HCT116 (cell line): ENCODE results near the gene MAN2B2. TPM values are rescaled to one million over a fixed set of nuclear protein-coding genes. Genes with fewer than 3 reads are reported as not detected.

Experiments
- ATAC-seq: fragments of 200-7000 bp; cut with Tn5 transposase; 2 replicates; pipeline ENCODE4 v1.9.1; 2020; ENCODE audit warnings: mild to moderate bottlenecking, moderate library complexity
- BruUV-seq: library from RNA; stranded (reverse); fragments of 400-500 nt; replicated peaks from 2 replicates; lab custom pipeline; 2021; lab: Mats Ljungman, UMichigan
- CTCF ChIA-PET: fragments of 300-600 bp; sonication (Branson Sonifier 250); formaldehyde crosslinking; loops from one replicate; lab custom pipeline; 2021; ENCODE audit warnings: antibody characterized with exemption; lab: Charles Lee
- POLR2A ChIA-PET: fragments of 300-600, 350-600 bp; sonication (Branson Sonifier 250); formaldehyde crosslinking; loops from one replicate; lab custom pipeline; 2021; ENCODE audit warnings: antibody characterized with exemption; lab: Charles Lee
- RAD21 ChIA-PET, 2 experiments: fragments of 300-600 bp; sonication (Branson Sonifier 250); formaldehyde crosslinking; loops; one replicate each; lab custom pipeline; 2023; ENCODE audit warnings: low total read pairs in 2 of 2; ENCODE audit not compliant: uncharacterized antibody in 2 of 2, unreplicated experiment in 2 of 2, low non-redundant PET in 1 of 2; lab: Charles Lee
- DNase-seq: peaks from one replicate; pipeline ENCODE4 v3.0.0-alpha.2; 2010; ENCODE audit warnings: low read depth, low spot score
- H2AFZ ChIP-seq: fragments of 200-600 bp; shearing (Covaris generic), sonication (generic); 2 replicates; pipeline ENCODE4 v1.6.1; 2017; ENCODE audit warnings: low read depth, mixed run types, mixed read lengths, antibody characterized with exemption, low read length; ENCODE audit not compliant: poor library complexity, severe bottlenecking
- H3K27ac ChIP-seq: 2 replicates; pipeline ENCODE4 v1.5.1; 2012; ENCODE audit warnings: low read depth, low read length
- H3K27me3 ChIP-seq: fragments of 200-600 bp; sonication (generic); 2 replicates; pipeline ENCODE4 v1.6.1; 2016; ENCODE audit warnings: mixed run types, low read length, mixed read lengths; ENCODE audit not compliant: insufficient read depth
- H3K36me3 ChIP-seq, 2 experiments: fragments of 200-500 bp in 1 of 2; fragments of 200-600 bp in 1 of 2; sonication (Bioruptor generic) in 1 of 2; sonication (generic) in 1 of 2; 2 replicates each; pipeline versions ENCODE4 v1.5.1 to v1.6.1; 2014 to 2016; ENCODE audit warnings: low read length in 2 of 2, inconsistent platforms in 1 of 2, mixed read lengths in 1 of 2, mixed run types in 1 of 2; ENCODE audit not compliant: insufficient read depth in 2 of 2, control insufficient read depth in 1 of 2
- H3K4me1 ChIP-seq, 2 experiments: fragments of 200-600 bp in 1 of 2; sonication (generic) in 1 of 2; 2 replicates each; pipeline versions ENCODE4 v1.5.1 to v1.6.1; 2012 to 2017; ENCODE audit warnings: low read length in 2 of 2, inconsistent platforms in 1 of 2, mild to moderate bottlenecking in 1 of 2, mixed read lengths in 1 of 2, mixed run types in 1 of 2, moderate library complexity in 1 of 2; ENCODE audit not compliant: insufficient read depth in 2 of 2, control insufficient read depth in 1 of 2
- H3K4me2 ChIP-seq: fragments of 200-600 bp; sonication (generic); 2 replicates; pipeline ENCODE4 v1.6.1; 2017; ENCODE audit warnings: mixed run types, low read length, mixed read lengths
- H3K4me3 ChIP-seq, 2 experiments: fragments of 200-600 bp in 1 of 2; sonication (generic) in 1 of 2; replicated peaks in 1 of 2; 2 replicates each; pipeline ENCODE4 v1.5.1; 2011 to 2016; ENCODE audit warnings: low read length in 2 of 2, control low read depth in 1 of 2, low read depth in 1 of 2, mild to moderate bottlenecking in 1 of 2, mixed read lengths in 1 of 2, mixed run types in 1 of 2
- H3K79me2 ChIP-seq: fragments of 200-600 bp; sonication (generic); 2 replicates; pipeline ENCODE4 v1.6.1; 2017; ENCODE audit warnings: mild to moderate bottlenecking, mixed run types, low read length, moderate library complexity, mixed read lengths; ENCODE audit not compliant: insufficient read depth
- H3K9ac ChIP-seq: fragments of 200-600 bp; sonication (generic); 2 replicates; pipeline ENCODE4 v1.6.1; 2016; ENCODE audit warnings: low read length, mixed read lengths
- H3K9me2 ChIP-seq: fragments of 200-600 bp; sonication (generic), shearing (Covaris generic); 2 replicates; pipeline ENCODE4 v1.6.1; 2017; ENCODE audit warnings: mixed run types, mild to moderate bottlenecking, moderate library complexity; ENCODE audit not compliant: insufficient read depth
- H3K9me3 ChIP-seq, 2 experiments: fragments of 200-500 bp in 1 of 2; fragments of 200-600 bp in 1 of 2; sonication (Bioruptor generic) in 1 of 2; sonication (generic) in 1 of 2; 2 replicates each; pipeline ENCODE4 v1.6.1; 2014 to 2017; ENCODE audit warnings: low read length in 2 of 2, mixed read lengths in 2 of 2, inconsistent platforms in 1 of 2, low read depth in 1 of 2, mild to moderate bottlenecking in 1 of 2, mixed run types in 1 of 2, moderate library complexity in 1 of 2; ENCODE audit not compliant: control insufficient read depth in 1 of 2, insufficient read depth in 1 of 2
- H4K20me1 ChIP-seq: fragments of 200-600 bp; sonication (generic), shearing (Covaris generic); 2 replicates; pipeline ENCODE4 v1.6.1; 2017; ENCODE audit warnings: mixed run types, mild to moderate bottlenecking, moderate library complexity; ENCODE audit not compliant: insufficient read depth
- CBX3 ChIP-seq: IDR thresholded peaks from 2 replicates; pipeline ENCODE4 v1.6.1; 2012; ENCODE audit warnings: low read depth
- CEBPB ChIP-seq: IDR thresholded peaks from 2 replicates; pipeline ENCODE4 v1.6.1; 2012; ENCODE audit warnings: low read depth
- JUND ChIP-seq: IDR thresholded peaks from 2 replicates; pipeline ENCODE4 v1.6.1; 2012
- POLR2A ChIP-seq: IDR thresholded peaks from 2 replicates; pipeline ENCODE4 v1.7.0; 2011; ENCODE audit warnings: borderline replicate concordance; ENCODE audit not compliant: insufficient read depth, insufficient read length; ENCODE audit errors: extremely low read depth
- ZNF274 ChIP-seq: fragments of 200-500 bp; sonication (Bioruptor generic); IDR thresholded peaks from 2 replicates; pipeline ENCODE4 v1.6.1; 2014; ENCODE audit warnings: mild to moderate bottlenecking, low read depth, low read length, inconsistent platforms
- intact Hi-C: fragments of 100-400 bp; cut with micrococcal nuclease; formaldehyde crosslinking; loops from 2 replicates; pipeline ENCODE4 v1.10.0; 2022
- total RNA-seq: library from RNA; stranded (reverse); gene quantifications from one replicate; pipeline ENCODE4 v1.2.1, GENCODE V29; 2021; ENCODE audit not compliant: unreplicated experiment
- TF ChIP-seq, protein P1 (sequence below): IDR thresholded peaks from 2 replicates; pipeline ENCODE4 v1.6.1; 2011; ENCODE audit warnings: mild to moderate bottlenecking, low read length, moderate library complexity; ENCODE audit not compliant: insufficient replicate concordance; ENCODE audit errors: extremely low read depth

Gene MAN2B2
- total RNA-seq, 1 experiment from 2014 or later = 18.0 TPM

DNA sequence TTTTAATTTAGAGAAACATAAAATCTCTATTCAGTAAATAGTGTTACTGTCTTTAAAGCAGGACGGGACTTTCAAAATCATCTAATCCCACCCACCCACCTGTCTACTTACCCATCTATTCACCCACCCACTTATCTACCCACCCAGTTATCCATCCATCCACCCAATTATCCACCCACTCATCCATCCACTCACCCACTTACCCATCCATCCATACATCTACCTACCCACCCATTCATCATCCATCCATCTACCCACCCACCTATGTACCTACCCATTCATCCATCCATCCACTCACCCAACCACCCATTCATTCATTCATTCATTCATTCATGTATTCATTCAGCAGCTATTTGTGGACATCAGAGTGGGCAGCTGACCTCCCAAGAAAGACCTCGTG lies 30.6 kb downstream of the MAN2B2 start:
- no TSS peak for BruUV-seq
- CTCF ChIA-PET = no interaction called here

DNA sequence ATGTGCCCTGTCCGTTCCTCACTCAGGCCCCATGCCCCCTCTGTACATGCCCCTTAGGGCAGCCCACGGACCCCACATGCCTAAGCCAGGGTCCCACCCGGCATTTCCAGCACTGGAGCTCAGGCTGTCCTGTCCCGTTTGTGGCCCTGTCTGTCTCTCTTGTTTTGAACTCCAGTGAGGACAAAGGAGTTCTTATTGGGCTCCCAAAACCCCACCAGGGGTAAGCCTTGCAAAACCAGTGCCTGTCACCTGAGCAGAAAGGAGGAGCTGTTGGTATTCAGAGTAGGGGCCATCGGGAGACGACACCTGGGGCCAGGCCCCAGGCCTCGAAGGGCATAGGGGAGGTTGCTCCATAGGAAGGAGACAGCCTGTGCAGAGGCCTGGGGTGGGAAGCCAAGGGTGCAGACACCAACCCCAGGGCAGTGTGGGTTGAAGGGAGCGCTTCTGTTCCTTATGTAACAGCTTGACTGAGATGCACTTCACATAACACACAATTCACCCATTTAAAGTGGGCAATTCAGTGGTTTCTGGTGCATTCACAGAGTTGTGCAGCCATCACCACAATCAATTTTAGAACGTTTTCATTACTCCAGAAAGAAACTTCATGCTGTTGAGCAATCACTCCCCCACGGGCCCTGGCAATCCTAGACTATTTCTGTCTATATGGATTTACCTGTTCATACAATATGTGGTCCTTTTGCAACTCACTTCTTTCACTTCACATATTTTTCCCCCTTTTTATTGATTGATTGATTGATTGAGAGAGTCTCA lies 31.7 kb downstream of the MAN2B2 start:
- TF ChIP-seq, protein P1, sequence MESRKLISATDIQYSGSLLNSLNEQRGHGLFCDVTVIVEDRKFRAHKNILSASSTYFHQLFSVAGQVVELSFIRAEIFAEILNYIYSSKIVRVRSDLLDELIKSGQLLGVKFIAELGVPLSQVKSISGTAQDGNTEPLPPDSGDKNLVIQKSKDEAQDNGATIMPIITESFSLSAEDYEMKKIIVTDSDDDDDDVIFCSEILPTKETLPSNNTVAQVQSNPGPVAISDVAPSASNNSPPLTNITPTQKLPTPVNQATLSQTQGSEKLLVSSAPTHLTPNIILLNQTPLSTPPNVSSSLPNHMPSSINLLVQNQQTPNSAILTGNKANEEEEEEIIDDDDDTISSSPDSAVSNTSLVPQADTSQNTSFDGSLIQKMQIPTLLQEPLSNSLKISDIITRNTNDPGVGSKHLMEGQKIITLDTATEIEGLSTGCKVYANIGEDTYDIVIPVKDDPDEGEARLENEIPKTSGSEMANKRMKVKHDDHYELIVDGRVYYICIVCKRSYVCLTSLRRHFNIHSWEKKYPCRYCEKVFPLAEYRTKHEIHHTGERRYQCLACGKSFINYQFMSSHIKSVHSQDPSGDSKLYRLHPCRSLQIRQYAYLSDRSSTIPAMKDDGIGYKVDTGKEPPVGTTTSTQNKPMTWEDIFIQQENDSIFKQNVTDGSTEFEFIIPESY = no peak
- no peak overlapping the region for H3K27ac ChIP-seq

More for the DNA sequence above, 30.6 kb downstream of the MAN2B2 start:
- no peak for ATAC-seq
- no peaks in the 10 kb centered on the region for H3K9me2 ChIP-seq
- intact Hi-C loops = no loop called here
- H3K9me3 ChIP-seq = peaks cover 4% of the 10 kb centered on the region in 2 experiments; a peak in 2 of 4 replicates
- ChIA-PET POLR2A (no interaction called here), RAD21 (no interaction called here)
- H3K4me3 ChIP-seq = no peak overlapping the region
- peaks cover 0 to 7% of the 10 kb centered on the region in 2 experiments; a peak in 3 of 4 replicates for H3K36me3 ChIP-seq
- H3K27me3 ChIP-seq = no peaks in the 10 kb centered on the region
- no peak overlapping the region for H3K4me2 ChIP-seq
- TF ChIP-seq, protein P1 = no peak
- TF ChIP-seq JUND (no peak), CEBPB (no peak), POLR2A (no peak), ZNF274 (no peak), CBX3 (no peak)
- no peak overlapping the region for H2AFZ ChIP-seq
- no peaks in the 10 kb centered on the region for H3K4me1 ChIP-seq
- H3K27ac ChIP-seq = no peak overlapping the region
- H4K20me1 ChIP-seq = no peaks in the 10 kb centered on the region
- DNase-seq = no peak
- no peak overlapping the region for H3K9ac ChIP-seq
- H3K79me2 ChIP-seq = no peaks in the 10 kb centered on the region

More for the DNA sequence above, 31.7 kb downstream of the MAN2B2 start:
- POLR2A ChIA-PET = no interaction called here
- peaks cover 4% of the 10 kb centered on the region in 2 experiments; a peak in 2 of 4 replicates for H3K9me3 ChIP-seq
- no peak overlapping the region for H2AFZ ChIP-seq
- H3K27me3 ChIP-seq = no peaks in the 10 kb centered on the region
- intact Hi-C loops = no loop called here
- no peaks in the 10 kb centered on the region for H4K20me1 ChIP-seq
- RAD21 ChIA-PET = no interaction called here
- no peaks in the 10 kb centered on the region for H3K79me2 ChIP-seq
- BruUV-seq = no TSS peak
- H3K4me3 ChIP-seq = no peak overlapping the region
- CTCF ChIA-PET = no interaction called here
- no peak for DNase-seq
- no peak for ATAC-seq
- peaks cover 0 to 7% of the 10 kb centered on the region in 2 experiments; a peak in 2 of 4 replicates for H3K36me3 ChIP-seq
- no peaks in the 10 kb centered on the region for H3K4me1 ChIP-seq
- H3K9ac ChIP-seq = no peak overlapping the region
- H3K4me2 ChIP-seq = no peak overlapping the region
- no peaks in the 10 kb centered on the region for H3K9me2 ChIP-seq
